Ishikawa (cell line): ENCODE results near the gene EEA1.

Experiments used
- EP300 ChIP-seq: IDR thresholded peaks from 2 replicates; pipeline ENCODE4 v1.6.1; 2012; ENCODE audit warnings: borderline replicate concordance
- FOXM1 ChIP-seq: IDR thresholded peaks from 2 replicates; pipeline ENCODE4 v1.6.1; 2012; ENCODE audit warnings: low read depth, borderline replicate concordance
- NFIC ChIP-seq: IDR thresholded peaks from 2 replicates; pipeline ENCODE4 v1.6.1; 2012
- RAD21 ChIP-seq: IDR thresholded peaks from 2 replicates; pipeline ENCODE4 v1.6.1; 2012; ENCODE audit warnings: low read depth
- TF ChIP-seq, protein P1 (sequence below): IDR thresholded peaks from 2 replicates; pipeline ENCODE4 v1.6.1; 2012

DNA sequence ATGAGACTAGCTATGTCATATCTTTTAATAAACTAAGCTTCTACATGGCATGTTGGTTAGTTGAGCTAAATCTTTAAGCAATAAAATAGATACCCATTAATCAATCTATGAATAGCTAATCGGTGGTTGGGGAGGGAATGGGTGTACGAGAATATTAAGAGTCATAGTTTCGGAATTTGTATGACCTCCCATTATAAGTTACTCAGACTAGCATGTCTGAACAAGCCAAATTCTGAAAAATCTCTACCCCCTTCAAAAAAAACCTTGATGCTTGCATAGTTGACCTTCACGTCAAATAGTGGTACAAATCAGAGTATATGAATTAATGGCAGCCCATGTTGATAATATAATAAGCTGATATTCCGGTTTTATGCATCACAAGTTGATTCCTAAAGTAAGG is 166.3 kb downstream of the EEA1 start:
- no peak for TF ChIP-seq EP300
- TF ChIP-seq FOXM1, result no peak
- no peak for TF ChIP-seq RAD21
- TF ChIP-seq, protein P1, sequence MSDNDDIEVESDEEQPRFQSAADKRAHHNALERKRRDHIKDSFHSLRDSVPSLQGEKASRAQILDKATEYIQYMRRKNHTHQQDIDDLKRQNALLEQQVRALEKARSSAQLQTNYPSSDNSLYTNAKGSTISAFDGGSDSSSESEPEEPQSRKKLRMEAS, result no peak
- TF ChIP-seq NFIC, result no peak
